H1 (cell line): ENCODE results near the gene YEATS2. TPM values are rescaled to one million over a fixed set of nuclear protein-coding genes. Genes with fewer than 3 reads are reported as not detected.

Experiments used
- CEBPB ChIP-seq: IDR thresholded peaks from 2 replicates; pipeline ENCODE4 v1.6.1; 2012; ENCODE audit warnings: low read depth, low read length
- CHD2 ChIP-seq: IDR thresholded peaks from 2 replicates; pipeline ENCODE4 v1.6.1; 2012; ENCODE audit warnings: low read length, improper control_type of control experiment
- CHD7 ChIP-seq: fragments of 300-600 bp; sonication (generic); IDR thresholded peaks from 2 replicates; pipeline ENCODE4 v1.7.1; 2012; ENCODE audit warnings: low read length, moderate library complexity, mild to moderate bottlenecking, inconsistent platforms; ENCODE audit not compliant: insufficient replicate concordance
- EGR1 ChIP-seq: IDR thresholded peaks from 2 replicates; pipeline ENCODE4 v1.6.1; 2011; ENCODE audit warnings: low read depth, low read length, borderline replicate concordance
- JUND ChIP-seq: IDR thresholded peaks from 2 replicates; pipeline ENCODE4 v1.6.1; 2011; ENCODE audit warnings: mild to moderate bottlenecking, improper control_type of control experiment, low read length
- MAX ChIP-seq: IDR thresholded peaks from 2 replicates; pipeline ENCODE4 v1.6.1; 2012; ENCODE audit warnings: inconsistent platforms
- RAD21 ChIP-seq, 2 experiments: IDR thresholded peaks in 1 of 2; conservative IDR thresholded peaks in 1 of 2; 2 replicates each; pipeline ENCODE4 v1.6.1; 2011; ENCODE audit warnings: low read depth in 2 of 2, low read length in 2 of 2, improper control_type of control experiment in 1 of 2, inconsistent platforms in 1 of 2, mild to moderate bottlenecking in 1 of 2, moderate library complexity in 1 of 2
- RNF2 ChIP-seq: fragments of 200-900, 300-1000 bp; sonication (generic); IDR thresholded peaks from 2 replicates; pipeline ENCODE4 v1.7.1; 2016; ENCODE audit warnings: borderline replicate concordance, low read depth, mild to moderate bottlenecking, antibody characterized with exemption, low read length; ENCODE audit not compliant: poor library complexity, severe bottlenecking; ENCODE audit errors: missing control alignments
- SAP30 ChIP-seq: fragments of 300-600 bp; sonication (generic); IDR thresholded peaks from 2 replicates; pipeline ENCODE4 v1.7.1; 2012; ENCODE audit warnings: low read length, moderate library complexity, mild to moderate bottlenecking, inconsistent platforms; ENCODE audit not compliant: insufficient read depth, insufficient replicate concordance
- TCF12 ChIP-seq: IDR thresholded peaks from 2 replicates; pipeline ENCODE4 v1.6.1; 2011; ENCODE audit warnings: low read depth, mild to moderate bottlenecking, low read length
- polyA plus RNA-seq, 7 experiments: library from polyadenylated mRNA; depleted of rRNA in 3 of 7; stranded (reverse) in 5 of 7; unstranded in 2 of 7; fragments of >200 nt in 5 of 7; fragments of 200-250 nt in 2 of 7; gene quantifications; 1 replicate in 5 of 7; 2 replicates in 1 of 7; 4 replicates in 1 of 7; pipeline versions ENCODE4 v1.2.1 to v1.2.3, GENCODE V29; 2011 to 2013; ENCODE audit warnings: missing spikeins in 2 of 7, mixed read lengths in 2 of 7
- total RNA-seq: library from RNA; stranded (reverse); fragmentation: NEBNext Ultra II Directional; extraction: Animal tissue kit (Norgen Biotek cat#: 25700); gene quantifications from 2 replicates; pipeline ENCODE4 v1.2.1, GENCODE V29; 2021

The YEATS2 gene
- total and polyA plus RNA-seq, 2 of the 8 experiments (the other 6 are each of a cell fraction or from before 2014, with no cell fraction given) = 35.3 to 53.7 TPM

GRCh38 chr3:183833516-183833915 lies 135.9 kb downstream of the YEATS2 start (continued):
- TF ChIP-seq CHD7 = no peak
- TF ChIP-seq CEBPB = no peak
- TF ChIP-seq EGR1 = no peak
- no peak for TF ChIP-seq RNF2
- TF ChIP-seq SAP30 = no peak
- TF ChIP-seq MAX = no peak
- no peak for TF ChIP-seq JUND
- no peak for TF ChIP-seq CHD2
- no peak for TF ChIP-seq TCF12
- TF ChIP-seq RAD21 (IDR thresholded peaks at IDR 0.05 in 1 of 2, conservative IDR thresholded peaks at IDR 0.05 in 1 of 2; ENCODE audit: low read depth in 2 of 2, low read length in 2 of 2) = no peak
